DMS153 treated with DMSO at 0.1 percent for 48 hours (cell line): ENCODE results near the gene SH2D1B.
A peak's percentile ranks its signal among the peaks of the same experiment; 100 is the strongest.

Experiments used
- DNase-seq: peaks from one replicate; lab custom pipeline; 2025; ENCODE audit not compliant: unreplicated experiment; lab: John Stamatoyannopoulos, UW

Gene SH2D1B

DNA sequence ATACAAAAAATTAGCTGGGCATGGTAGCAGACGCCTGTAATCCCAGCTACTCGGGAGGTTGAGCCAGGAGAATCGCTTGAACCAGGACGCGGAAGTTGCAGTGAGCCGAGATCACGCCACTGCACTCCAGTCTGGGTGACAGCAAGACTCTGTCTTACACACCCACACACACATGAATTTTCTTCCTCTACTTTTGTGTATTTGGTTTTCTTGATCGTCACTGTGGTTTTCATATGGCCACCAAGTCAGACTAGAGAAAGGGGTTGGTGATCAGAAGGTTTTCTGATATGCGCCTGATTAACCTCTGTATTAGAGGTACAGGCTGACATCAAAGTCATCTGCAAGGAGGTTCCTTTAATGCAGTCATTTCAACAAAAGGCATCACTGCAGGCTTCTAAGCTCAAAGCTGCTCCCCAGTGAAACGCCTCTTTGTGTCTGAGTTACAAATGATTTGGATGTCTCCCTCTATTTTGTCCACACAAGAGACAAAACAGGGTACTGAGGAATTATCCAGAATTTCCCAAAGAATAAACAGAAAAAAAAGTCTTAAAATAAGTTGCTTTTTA is 11.1 kb downstream of the SH2D1B start:
- no peak for DNase-seq

DNA sequence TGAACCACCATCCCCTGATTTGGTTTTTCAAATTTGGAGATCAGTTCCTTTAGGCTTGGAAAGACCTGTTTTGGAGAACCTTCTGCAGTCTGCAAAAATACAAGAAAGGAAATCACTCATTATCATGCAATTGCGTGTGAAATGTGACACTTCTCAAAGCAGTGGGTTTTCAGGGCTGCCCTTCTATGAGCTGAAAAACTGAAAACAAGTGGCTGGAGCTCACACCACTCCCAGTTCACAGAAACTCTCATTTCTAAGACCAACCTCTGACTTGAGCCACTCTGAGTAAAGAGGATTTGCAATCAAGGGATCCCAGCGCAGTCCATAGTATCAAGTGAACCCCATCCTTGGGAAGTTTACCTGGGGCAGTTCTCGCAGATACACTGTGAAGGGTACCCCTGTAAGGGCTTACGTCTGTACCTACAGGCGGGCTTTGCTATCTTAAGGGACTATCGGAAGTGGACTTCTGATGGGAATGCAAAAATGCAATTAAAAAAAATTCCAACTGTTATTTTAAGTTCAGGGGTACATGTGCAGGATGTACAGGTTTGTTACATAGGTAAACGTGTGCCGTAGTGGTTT is 12.8 kb downstream of the SH2D1B start:
- no peak for DNase-seq

DNA sequence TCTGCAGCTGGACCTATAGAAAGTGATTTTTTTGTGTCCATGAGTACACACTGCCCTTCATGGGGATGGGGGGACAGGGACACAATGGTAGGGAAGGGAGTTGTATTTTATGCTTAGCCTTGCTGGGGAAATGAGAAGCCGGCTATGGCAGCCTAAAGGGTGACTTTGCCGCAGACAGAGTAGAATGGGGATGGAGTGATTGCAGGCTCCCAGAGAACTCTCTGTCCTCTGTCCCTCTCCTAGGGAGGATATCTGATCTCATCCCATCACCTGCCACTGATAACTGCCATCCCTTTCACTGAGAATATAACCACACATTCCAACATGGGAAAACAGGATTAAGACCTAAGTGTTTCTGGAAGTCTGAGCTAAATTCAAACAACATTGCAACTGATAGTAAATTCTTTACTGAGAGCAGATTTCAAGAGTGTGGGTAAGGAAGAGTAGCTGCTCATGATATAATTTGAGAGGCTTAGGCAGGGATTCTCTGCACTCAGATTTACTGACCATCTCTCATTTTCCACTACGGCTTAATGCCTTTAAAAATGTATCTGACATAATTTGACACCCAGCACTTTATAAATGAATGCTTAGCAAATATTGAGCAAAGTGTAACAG is 13.9 kb downstream of the SH2D1B start:
- DNase-seq: no peak

DNA sequence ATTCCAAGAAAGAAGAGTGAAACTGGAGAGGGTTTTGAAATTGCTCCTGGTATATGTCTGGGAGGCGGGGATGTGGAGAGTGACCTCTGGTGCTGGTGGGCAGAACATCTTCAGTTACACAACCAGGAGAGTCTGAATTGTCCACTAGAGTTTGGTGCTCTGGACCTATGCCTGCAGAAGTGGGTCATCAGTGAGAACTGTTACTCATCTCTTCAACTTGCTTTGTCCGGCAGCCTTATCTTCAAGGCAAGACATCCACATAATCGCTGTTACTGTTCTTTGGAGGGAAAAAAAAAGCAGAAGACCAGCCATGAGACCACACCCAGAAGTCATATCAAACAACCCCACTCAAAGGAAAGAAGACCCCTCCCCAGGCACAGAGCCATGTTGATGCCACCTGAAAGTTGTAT is 14.9 kb downstream of the SH2D1B start:
- DNase-seq: no peak

DNA sequence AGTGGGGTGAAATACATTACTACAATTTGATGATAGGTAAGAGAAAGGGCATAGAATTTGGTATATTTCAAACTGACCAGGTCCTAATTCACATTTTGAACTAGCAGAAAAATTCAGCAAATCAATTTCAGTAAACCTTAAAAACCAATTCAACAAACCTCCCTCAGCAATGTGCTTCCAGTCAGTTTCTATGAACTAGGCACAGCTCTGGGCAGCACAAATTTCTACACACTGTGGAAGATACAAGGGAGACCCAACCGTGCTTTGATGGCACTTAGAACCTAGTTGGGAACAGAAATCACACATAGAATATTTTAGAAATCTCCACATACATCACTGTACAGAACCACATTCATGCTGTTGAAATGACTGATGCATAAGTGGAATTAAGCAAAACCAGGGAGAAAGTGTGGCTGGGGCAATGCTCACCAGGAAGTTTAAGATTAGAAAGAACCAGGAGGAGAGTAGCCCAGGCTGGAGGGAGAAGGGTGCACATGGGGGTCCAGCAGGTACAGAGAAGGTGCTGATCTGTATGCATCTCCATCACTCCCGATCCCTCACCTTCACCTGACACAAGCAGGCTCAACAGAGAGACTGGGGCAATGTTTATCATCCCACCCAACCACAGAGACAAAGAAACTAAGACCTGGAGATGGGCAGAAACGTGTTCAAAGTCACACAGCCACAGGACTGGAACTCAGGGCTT is 15.6 kb downstream of the SH2D1B start:
- no peak for DNase-seq

DNA sequence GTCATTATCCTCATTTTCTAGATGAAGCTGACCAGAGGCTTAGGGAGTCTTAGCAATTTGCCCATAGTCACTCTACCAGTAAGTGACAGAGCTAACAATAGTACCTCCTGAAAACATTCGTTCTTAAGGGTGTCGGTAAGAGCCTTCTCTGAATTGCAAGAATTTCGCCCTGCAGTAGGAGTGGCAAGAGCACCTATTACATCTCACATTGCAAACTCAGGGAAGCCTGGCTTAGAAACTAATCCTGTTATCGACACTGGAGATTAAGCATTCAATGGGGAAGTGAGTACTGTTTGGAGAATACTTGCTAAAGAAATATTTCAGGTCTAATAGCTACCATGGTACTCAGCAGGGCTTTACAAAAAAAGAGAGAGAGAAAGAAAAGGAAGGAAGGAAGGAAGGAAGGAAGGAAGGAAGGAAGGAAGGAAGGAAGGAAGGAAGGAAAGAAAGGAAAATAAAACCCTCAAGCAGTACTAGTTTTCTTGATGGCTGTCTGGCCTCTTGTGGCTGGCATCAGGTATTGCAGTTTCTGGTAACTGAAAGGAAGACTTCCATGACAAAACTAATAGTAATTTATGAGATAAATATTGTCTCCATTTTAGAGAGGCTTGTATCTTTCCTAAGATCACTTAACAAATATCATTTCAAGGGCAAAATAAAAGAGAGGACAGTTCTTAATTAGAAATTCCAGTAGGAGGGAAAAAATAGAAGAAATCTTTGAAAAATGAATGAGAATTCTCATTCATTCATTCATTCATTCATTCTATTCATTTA is 20.0 kb downstream of the SH2D1B start:
- DNase-seq: peak; percentile 72

DNA sequence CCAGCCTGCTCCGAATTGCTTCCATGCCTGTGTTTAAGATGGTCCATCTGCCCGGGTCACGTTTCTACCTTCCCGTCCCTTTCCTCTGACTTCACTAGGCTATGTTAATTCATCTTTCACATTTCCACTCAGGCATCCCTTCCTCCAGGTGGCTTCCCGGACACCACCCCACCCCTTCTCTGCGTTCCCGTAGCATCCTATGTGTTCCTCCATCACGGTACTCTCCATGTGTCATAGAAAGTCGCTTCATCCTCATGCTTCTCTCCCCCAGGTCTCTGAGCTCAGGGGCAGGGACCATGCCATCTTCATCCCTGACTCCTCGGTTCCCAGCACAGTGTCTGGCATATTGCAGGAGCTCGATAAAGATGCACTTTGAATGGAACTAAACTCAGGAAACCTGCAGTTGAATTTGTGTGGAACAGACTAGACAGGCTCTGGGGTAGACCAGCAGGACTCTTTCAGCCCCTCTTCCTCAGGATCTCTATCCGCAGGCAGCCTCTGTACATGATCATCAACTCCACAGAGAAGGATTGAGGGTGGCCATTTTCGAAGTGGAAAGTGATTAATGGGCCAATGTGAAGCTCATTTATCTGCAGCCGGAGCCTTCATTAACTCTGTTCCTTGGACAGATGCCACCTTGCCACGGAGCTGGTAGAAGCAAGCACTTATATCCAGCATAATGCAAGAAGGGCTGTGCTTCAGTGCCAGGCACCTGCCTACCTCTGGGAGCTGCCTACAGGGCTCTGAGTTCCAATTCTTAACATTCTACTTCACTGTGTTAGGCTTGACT is 21.3 kb downstream of the SH2D1B start:
- no peak for DNase-seq

DNA sequence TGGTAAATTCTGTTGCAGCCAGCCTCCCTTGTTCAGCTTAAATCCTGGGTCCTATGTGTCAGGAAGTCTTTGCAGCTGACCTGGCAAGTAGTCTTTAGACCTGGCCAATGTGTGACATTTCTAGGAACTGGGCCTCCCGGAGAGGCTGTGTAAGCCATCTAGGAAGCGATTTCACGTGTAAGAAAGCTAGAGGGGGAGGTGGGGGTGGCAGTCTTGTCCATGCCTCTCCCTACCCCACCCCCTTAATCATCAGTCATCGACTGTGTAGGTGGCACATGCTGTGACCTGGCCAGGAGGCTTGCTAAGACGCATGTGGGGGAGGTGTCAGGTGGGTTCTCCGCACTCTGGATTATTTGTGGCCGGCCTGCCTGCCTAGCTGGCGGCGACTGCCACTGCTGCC is 22.0 kb downstream of the SH2D1B start:
- DNase-seq: no peak

DNA sequence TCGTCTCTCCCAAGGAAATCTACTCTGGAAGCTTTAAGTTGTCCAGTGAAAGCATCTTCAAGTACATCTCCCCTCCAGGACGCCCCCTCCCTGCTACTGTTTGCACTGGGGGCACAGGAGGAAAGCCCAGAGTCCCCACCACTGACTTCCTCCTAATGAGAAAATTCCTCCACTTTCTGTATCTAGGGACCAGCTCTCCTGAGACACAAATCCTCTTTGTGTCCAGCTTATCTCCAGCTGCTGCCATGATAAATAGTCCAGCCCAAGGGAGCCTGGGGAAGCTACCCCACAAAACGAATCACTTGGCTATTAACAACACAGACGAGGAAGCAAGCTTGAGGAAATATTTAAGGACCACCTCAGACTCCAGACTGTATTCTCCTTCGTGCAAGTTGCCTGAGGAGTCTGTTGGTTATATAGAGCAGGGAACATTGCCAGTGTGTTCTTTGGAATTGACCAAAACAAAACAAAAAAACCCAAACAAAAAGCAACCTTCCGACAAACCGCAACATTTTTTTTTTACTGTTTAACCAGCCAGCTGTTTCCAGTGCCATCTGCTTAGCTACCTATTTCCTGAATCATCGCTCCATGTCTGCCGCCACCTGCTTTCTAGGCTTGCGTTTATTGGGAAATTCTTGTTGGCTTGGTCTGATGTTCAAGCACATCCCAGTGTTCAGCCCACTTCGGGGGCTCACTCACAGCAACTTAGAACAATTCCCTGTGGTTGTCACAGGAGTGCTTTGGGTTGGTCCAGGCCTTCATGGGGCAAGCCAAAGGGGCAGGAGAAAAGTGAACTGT is 22.7 kb downstream of the SH2D1B start:
- DNase-seq: no peak

DNA sequence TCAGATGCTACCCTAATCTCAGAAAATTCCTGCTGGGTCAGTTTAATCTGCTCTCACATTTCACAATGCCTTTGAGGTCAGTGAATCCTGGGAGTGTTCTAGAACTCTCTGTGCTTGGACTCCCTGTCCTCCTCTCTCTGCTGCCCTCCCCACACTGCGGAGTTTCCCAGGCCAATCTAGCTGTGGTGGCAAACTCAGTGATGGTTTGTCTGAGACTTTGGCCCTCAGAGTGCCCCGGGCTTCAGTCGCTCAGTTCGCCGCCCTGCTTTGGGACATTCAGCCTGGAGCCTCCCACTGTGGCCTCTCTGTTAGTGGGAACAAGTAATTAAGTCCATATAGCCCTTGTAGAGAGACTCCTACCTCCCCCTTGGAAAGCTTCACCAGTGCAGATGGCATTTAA is 23.3 kb downstream of the SH2D1B start:
- no peak for DNase-seq

DNA sequence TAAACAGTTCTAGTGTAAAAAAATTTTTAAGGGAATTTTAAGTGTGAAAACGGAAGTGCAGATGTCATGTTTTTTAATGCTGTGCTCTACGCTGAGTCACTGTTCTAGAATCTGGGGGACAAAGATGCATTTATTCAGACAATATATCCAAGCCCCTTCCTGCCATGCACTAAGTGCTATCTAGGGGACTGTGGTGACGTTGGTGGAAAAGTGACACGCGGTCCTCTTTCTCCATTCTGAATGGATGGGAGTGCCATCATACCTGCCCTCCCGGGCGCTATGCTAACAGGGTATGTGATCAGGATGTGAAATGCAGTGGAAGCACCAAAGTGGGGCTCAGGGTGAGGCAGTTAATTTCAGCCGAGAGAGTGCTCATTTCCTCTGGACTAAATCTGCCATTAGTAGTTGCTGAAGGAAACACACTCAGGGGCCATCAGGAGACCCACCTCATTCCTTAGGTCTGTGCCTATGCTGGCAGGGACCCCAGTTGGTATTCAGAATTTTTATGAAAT is 23.8 kb downstream of the SH2D1B start:
- DNase-seq: no peak

DNA sequence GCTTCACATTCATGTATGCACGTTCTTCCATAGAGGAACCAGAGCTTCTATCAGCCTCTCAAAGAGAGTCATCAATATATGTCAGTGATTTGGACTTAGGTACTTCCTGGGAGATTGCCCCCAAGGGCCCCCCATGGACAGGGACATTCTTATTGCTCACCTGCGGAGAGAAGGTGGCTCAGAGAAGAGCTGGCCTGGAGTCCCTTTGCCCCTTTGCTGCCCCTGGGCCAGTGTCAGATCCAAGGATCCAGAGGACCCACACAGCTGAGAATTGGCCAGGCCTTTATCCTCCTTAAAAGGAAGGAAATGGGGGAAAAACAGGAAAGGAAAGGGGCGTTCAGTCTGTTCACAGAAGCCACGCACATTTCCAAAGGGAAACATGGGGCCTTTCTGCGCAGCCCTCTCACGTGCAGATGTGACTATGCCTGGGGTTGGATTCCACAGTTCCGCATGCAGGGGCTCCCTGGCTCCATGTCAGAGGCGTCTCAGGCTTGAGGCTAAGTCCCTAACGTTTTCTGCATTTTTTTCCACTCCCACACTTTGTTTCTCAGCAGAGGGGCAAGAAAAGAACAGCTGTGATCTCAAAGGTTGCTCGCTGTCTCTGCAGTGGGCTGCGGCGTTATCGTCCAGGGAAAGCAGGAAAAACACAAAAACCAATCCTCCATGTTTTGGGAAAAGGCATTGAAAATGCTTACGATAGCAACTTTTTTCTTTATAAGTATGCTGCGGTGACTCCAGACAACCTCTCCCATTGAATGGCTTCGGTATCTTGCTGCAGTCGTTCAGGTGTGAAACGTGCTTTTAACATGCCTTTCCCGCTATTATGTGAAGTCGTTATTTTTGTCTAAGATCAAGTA is 24.5 kb downstream of the SH2D1B start:
- no peak for DNase-seq

DNA sequence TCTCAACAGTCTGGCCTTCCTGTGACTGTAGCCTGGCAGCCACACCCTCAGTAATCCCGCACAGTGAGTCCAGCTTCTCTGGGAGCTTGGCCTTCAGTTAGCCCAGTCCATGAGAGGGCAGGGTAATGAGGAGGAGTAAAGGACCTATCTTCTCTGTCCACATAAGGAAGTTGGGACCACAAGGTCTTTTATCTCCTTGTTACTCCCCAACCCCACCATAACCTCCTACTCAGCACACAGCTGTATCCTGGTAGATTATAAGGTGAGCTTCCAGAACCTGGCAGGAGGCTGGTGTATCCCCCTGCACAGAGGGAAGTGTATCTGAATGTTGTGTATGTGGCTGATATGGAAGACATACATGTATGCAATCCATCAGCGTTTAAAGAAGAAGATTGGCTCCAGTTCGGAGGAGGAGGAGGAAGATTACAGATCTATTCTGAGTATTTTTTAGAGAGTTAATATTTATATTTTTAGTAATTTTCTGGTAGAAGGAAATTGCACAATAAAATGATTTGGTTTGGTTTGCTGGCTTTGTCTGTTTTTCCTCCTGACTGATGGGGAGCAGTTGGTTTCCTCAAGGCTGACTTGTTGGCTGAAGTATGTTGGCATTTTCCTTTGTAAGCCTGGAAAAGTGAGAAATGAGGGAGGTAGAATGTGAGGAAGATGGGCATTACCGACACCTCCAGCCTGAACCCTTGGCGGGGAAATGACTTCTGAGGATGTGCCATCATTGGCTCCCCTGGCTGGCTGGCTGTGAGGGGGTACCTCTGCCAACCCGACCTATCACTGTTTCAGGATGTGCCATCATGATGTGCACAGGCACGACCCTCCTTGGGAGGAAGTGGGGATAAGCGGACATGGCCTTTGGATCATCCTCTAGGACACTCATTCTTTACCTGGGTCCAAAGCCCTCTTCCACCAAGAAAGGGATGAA is 25.4 kb downstream of the SH2D1B start:
- DNase-seq: no peak

DNA sequence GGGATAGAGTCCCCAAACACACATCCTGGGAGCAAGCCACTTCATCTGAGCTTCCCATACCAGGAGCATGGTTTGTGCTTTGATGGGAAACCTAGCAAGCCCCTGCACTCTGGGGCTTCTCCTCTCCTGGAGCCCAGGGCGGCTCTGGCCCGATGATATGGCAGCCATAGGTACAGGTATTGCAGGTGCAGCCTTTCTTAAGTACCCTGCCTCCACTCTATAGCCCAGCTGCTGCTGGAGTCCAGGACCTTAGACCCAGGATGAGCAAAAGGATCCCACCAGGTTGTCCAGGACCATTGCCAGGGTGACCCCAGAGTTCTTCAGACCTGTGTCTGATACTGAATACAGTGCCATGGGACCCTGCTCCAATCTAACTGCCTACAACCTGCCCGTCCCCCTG is 26.2 kb downstream of the SH2D1B start:
- no peak for DNase-seq

DNA sequence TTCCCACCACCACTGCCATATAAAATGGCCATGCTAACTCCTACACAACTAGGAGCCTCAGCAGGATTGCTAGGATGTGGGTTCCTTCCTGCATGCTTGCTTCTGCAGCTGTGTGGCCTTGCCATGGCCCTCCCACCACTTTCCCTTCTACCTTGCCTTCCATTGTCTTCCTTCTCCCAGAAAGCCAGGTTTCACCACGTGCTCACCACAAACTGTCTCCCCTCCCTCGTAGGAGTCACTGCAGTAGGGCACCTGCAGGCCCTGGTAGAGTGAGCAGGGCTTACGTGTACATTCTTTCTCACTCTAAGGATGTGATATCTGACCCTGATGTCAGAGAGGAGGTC is 26.7 kb downstream of the SH2D1B start:
- no peak for DNase-seq

DNA sequence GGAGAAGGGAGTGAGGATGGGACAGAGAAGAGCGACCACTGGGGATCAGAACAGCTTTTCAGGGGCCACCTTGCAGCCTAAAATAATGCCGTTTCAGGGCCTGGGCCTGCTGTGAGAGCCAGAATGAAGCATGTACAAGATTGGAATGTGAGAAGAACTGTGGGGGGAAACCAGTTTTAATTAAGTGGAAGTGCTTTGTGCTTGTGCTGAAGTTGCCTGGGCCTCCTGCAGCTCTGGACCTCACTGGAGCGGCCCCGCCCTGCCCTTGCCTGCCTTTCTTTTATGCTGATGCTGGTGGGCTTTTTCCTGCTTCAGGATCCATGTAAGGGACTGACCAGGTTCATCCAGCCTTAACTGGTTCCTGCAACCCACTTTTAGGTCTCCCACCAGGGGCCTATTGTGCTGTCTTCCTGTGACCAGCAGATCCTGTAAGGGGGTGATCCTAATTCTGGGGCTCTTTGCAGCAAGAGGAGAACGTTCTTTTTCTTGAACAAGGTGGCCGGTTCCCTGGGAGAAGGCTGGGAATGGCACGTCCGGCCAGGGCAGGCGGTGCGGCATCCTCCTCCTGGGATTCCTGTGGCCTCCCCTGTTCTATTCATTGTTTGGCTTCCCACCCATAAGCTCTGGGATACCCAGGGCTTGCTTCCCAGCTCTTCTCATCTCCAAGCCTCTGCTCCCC is 27.2 kb downstream of the SH2D1B start:
- no peak for DNase-seq

DNA sequence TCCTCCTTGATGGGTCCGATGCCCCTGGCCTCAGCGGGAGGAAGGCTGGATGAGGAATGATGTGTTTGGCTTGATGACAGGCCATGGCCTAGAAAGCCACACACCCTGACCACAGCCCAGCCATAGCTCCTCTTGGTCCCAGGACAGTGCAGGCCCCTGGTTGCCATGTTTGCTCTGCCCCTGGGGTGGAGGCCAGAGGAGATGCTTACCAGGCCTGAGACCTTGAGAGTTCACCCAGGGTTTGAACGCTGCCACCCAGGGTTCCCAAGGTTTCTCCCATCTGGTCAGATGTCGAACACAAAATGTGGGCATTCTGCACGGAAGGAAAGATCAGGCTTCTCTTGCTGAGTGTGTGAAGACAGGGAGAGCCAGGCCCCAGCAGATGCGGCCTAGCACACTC is 27.8 kb downstream of the SH2D1B start:
- no peak for DNase-seq
